GM19397 (cell line): ENCODE measurements around the gene C17orf100.
"Not testable (repeated sequence)": the region's sequence is repeated elsewhere in the genome, so short reads cannot be mapped to it uniquely, and the experiment has no call there.

Source experiments
- ATAC-seq: cut with Tn5 transposase; IDR thresholded peaks from one replicate; pipeline ENCODE4 v1.9.1; 2021; ENCODE audit warnings: mild to moderate bottlenecking, moderate library complexity; ENCODE audit not compliant: unreplicated experiment

The C17orf100 gene

GRCh38 chr17:6688944-6689343 lies 37.4 kb downstream of the C17orf100 start:
- no peak for ATAC-seq

GRCh38 chr17:6690641-6691040 lies 39.1 kb downstream of the C17orf100 start:
- ATAC-seq: no peak

GRCh38 chr17:6691546-6691945 lies 40.0 kb downstream of the C17orf100 start:
- ATAC-seq: no peak

- ATAC-seq: not testable (repeated sequence)
Observed at GRCh38 chr17:6691958-6692357, 40.4 kb downstream of the C17orf100 start.

GRCh38 chr17:6695051-6695450 lies 43.5 kb downstream of the C17orf100 start:
- no peak for ATAC-seq

- no peak for ATAC-seq
Observed at GRCh38 chr17:6695565-6695964, 44.0 kb downstream of the C17orf100 start.

- no peak for ATAC-seq
Observed at GRCh38 chr17:6696906-6697305, 45.3 kb downstream of the C17orf100 start.

- no peak for ATAC-seq
Observed at GRCh38 chr17:6698004-6698403, 46.4 kb downstream of the C17orf100 start.

GRCh38 chr17:6699997-6700947 lies 48.7 kb downstream of the C17orf100 start:
- no peak for ATAC-seq

GRCh38 chr17:6700948-6701307 lies 49.4 kb downstream of the C17orf100 start:
- ATAC-seq: no peak

GRCh38 chr17:6701719-6702118 lies 50.2 kb downstream of the C17orf100 start:
- no peak for ATAC-seq

GRCh38 chr17:6702567-6703215 lies 51.1 kb downstream of the C17orf100 start:
- no peak for ATAC-seq
